ENCODE measurements around the gene HERC2.
"Not testable (repeated sequence)": the region's sequence is repeated elsewhere in the genome, so short reads cannot be mapped to it uniquely, and the experiment has no call there.

The HERC2 gene, protein sequence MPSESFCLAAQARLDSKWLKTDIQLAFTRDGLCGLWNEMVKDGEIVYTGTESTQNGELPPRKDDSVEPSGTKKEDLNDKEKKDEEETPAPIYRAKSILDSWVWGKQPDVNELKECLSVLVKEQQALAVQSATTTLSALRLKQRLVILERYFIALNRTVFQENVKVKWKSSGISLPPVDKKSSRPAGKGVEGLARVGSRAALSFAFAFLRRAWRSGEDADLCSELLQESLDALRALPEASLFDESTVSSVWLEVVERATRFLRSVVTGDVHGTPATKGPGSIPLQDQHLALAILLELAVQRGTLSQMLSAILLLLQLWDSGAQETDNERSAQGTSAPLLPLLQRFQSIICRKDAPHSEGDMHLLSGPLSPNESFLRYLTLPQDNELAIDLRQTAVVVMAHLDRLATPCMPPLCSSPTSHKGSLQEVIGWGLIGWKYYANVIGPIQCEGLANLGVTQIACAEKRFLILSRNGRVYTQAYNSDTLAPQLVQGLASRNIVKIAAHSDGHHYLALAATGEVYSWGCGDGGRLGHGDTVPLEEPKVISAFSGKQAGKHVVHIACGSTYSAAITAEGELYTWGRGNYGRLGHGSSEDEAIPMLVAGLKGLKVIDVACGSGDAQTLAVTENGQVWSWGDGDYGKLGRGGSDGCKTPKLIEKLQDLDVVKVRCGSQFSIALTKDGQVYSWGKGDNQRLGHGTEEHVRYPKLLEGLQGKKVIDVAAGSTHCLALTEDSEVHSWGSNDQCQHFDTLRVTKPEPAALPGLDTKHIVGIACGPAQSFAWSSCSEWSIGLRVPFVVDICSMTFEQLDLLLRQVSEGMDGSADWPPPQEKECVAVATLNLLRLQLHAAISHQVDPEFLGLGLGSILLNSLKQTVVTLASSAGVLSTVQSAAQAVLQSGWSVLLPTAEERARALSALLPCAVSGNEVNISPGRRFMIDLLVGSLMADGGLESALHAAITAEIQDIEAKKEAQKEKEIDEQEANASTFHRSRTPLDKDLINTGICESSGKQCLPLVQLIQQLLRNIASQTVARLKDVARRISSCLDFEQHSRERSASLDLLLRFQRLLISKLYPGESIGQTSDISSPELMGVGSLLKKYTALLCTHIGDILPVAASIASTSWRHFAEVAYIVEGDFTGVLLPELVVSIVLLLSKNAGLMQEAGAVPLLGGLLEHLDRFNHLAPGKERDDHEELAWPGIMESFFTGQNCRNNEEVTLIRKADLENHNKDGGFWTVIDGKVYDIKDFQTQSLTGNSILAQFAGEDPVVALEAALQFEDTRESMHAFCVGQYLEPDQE (N-terminal part only)

DNA sequence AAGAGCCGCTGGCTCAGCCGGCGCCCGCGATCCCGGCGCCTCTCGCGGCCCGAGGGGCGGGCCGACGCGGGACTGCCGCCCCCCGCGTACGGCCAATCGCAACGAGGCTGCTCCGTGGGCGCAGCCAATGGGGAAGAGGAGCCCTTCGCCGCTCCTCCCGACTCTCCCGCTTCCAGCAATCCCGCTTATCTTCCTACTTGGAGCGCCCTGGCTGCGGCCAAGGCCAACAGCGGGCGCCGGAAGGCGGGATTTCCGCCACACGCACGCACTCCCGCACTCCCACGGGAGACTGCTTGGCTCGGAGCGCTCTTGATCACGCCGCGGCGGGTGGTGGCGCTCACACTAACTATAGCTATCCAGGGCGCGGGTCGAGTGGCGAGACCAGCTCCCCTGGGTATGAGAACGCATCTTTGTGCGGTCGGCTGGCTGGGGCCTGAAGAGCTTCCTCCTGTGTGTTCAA lies at the start of gene HERC2:
Gene HERC2 (minus strand): TSS at position 51 of the 460 bp plus-strand sequence. CDS start 746 bp downstream, outside the sequence.
- DNase-seq, result not testable (repeated sequence)

DNA sequence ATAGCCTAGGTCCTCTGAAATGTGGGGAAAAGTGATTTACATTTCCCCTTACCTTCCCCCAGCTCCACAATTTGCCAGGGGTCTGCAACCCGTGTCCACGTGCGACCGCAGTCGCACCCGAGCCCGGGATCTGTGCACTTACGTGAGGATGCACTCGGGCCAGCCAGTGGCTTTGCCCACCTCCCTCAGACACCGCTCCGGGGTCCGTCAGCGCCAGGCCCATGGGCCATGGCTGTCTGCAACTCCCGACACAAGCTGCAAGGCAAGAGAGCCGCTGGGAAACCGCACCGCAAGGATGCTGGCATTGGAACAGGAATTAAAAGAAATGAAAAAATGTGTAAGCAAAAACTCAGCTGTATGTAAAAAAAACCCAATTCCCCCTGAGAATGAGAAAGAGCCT lies 43.5 kb upstream of the HERC2 start:
- DNase-seq, result not testable (repeated sequence)

DNA sequence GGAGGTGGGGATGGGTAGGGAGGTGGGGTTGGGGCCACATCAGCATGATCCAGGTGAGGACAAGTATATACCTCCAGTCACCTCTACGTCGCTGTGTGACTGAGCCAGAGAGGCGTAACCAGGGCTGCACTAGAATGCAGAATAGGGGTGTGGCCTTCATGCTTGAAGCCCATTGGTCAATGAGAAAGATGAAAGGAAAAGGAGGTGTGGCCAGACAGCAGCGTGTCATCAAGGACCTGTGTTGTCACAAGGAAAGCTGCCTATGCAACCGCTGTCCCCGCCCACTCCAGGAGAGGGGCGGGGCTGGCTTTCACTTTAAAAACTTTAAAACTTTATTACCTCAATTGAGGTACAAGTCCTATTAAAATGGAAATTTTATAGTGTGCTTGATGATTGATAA lies 36.0 kb upstream of the HERC2 start, which contains the start of gene GOLGA6L24:
Gene GOLGA6L24 (minus strand): TSS at position 101 of the 400 bp plus-strand sequence. CDS start 61 bp downstream, at position 40.
- not testable (repeated sequence) for DNase-seq

DNA sequence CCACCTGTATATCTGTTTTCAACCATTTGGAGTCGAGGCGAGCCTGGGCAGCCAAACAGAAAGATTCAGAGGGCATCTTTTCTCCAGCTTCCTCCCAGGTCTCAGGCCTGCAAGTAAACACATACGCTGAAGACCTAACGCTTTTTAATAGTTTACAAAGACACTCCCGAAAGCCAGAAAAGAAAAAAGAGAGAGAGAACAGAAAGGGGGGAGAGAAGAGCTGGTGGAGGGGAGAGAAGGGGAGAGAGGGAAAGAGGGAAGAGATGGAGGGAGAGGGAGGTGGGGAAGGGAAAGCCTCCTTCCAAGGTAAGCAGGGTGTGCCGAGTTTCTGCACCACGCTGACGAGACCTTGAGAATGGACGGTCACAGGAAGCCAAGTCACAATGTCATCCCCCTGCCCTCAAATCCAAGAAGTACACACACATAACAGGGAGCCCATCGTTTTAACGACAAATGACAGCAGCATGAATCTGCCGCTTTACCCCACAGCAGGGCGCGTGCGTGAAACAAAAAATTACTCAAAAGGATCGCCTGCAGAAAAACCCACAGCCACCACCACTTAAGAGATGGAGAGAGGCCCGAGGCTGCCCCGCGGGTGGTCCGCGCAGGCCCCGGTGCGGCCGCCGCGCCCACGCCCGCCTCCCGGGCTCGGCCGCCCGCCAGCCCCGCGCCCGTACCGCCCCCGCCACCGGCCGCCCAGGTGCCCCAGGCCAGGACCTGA lies 461 bp downstream of the HERC2 start:
- peak; percentile 10 to 16 for DNase-seq

DNA sequence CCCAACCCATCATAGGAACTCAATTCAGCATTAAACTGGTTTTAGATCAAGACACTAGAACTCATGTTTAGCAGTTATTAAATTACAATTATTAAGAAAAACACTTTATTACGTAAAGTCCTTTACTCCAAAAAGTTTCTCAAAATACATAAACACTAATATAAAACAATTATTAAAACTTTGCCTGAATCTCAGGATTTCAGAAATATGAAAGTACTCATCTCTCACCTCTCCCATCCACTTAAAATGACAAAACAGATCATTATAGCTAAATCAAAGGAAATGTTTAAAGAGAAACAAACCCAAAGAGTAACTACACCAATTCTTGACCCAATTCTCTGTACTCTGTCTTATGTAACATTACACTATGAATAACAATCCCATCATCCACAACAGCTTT lies 2.3 kb downstream of the HERC2 start:
- DNase-seq, result not testable (repeated sequence)

DNA sequence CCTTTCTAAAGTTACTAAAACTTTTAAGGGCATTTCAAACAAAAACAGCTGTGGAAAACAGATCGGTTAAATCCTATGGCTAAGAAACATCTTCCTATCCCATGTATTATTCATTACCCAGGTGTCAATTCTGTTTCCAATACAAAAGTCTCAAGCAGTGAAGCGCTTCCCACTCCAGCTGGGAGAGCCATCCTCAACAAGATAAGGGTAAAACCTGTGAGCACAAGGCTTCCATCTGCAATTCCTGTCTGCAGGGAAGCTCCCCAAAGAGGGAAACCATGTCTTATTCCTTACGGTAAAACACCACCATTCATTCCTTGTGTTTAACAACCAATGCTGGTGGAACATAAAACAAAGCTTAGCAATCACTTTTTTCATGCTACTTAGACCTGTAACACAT lies 3.2 kb downstream of the HERC2 start:
- not testable (repeated sequence) for DNase-seq

DNA sequence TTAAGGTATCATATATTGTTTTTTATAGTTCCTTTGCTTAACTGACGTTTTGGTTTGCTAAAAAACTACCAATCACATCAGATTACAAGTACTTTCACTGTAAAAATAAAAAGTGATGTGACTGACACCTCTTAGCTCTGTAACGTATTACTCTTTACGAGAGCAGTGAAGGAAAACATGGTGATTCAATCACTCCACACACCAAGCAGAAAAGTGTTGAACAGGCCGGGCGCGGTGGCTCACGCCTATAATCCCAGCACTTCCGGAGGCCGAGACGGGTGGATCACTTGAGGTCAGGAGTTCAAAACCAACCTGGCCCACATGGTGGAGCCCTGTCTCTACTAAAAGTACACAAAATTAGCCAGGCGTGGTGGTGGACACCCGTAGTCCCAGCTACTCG lies 3.9 kb downstream of the HERC2 start:
- not testable (repeated sequence) for DNase-seq

DNA sequence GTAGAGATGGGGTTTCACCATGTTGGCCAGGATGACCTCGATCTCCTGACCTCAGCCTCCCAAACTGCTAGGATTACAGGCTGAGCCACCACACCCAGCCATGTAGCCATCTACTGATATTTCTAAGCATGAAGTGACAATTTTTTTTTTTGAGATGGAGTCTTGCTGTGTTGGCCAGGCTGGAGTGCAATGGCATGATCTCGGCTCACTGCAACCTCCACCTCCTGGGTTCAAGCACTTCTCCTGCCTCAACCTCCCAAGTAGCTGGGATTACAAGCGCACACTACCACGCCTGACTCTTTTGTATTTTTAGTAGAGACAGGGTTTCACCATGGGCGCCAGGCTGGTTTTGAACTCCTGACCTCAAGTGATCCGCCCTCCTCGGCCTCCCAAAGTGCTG lies 5.0 kb downstream of the HERC2 start:
- DNase-seq, result not testable (repeated sequence)

DNA sequence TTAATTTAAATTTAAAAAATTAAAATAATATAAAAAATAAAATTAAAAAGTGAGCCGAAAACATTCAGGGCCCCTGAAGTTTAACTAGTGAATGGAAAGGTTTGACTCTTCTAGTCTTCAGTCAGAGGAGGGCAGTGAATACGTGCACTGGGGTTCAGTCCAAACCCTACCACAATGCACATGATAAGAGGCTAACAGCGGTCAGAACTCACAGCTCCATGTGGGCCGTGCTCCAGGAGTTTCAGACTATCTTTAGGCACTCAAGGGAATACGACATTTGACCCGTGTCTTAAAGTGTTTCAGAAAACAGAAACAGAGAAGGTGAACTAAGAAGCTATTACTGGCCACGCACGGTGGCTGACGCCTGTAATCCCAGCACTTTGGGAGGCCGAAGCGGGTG lies 11.5 kb downstream of the HERC2 start:
- DNase-seq, result not testable (repeated sequence)

DNA sequence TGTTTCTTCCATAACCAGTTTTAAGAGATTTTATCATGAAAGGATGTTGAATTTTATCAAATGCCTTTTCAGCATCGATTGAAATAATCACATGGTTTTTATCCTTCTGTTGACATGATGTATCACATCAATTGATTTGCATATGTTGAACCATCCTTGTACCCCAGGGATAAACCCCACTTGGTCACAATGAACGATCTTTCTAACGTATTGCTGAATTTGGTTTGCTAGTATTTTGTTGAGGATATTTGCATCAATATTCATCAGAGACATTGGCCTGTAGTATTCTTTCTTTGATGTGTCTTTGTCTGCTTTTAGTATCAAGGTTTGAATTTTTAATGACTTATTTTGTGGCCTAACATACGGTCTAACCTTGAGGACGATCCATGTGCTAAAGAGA lies 13.3 kb downstream of the HERC2 start:
- DNase-seq, result not testable (repeated sequence)

DNA sequence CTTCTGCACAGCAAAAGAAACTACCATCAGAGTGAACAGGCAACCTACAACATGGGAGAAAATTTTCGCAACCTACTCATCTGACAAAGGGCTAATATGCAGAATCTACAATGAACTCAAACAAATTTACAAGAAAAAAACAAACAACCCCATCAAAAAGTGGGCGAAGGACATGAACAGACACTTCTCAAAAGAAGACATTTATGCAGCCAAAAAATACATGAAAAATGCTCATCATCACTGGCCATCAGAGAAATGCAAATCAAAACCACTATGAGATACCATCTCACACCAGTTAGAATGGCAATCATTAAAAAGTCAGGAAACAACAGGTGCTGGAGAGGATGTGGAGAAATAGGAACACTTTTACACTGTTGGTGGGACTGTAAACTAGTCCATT lies 16.3 kb downstream of the HERC2 start:
- not testable (repeated sequence) for DNase-seq

DNA sequence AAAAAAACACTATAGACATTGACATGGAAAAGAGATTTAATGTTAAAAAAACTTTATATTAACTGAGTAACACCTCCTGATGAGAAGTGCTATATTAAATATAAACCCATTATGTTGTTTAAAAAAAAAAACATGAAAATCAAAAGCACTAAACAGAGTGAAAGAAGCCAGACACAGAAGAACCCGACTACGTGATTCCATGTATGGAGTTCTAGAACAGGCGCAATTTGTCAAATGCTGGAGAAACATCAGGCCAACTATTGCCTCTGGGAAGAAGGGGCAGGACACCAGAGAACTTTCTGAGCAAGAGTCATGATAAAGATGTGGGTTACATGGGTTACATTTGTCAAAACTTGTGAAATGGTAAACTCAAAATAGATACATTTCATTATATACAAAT lies 24.5 kb downstream of the HERC2 start:
- DNase-seq, result not testable (repeated sequence)

DNA sequence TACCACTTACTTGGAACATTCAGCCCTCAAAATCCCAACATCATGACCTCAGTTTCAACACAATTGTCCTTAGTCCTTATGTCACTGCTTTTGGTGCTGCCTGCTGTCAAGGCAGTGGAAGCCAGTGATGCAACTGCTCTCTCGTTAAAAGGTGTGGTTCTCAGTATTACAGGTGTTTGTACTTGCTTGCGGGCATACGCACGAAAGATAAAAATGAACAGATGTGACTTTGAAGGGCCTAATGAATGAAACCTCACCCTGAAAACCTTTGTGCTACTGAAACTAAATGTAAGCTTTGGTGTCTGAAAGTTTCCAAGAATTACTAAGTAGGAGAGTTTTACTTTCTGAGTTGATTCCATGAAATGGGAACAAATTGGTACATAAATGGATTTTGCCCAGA lies 25.2 kb downstream of the HERC2 start:
- not testable (repeated sequence) for DNase-seq

DNA sequence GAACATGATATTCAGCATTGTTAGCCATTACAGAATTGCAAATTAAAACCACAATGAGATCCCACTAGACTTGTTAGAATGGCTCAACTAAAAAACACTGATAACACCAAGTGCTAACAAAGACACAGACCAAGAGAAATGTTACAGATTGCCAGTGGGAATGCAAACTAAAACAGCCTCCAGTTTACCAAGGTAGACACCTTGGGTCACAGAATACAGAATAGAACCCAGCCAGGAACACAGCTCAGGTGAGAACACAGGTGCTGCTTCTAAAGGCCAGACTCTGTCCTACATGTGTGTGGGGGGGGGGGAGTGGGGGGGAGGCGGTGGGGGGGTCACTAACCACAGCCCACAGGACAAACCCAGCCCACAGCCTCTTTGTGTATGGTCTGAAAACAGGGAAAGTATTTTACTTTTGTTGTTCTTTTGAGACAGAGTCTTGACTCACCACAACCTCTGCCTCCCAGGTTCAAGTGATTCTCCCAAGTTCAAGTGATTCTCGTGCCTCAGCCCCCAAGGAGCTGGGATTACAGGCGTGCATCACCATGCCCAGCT lies 26.9 kb downstream of the HERC2 start:
- DNase-seq, result not testable (repeated sequence)

DNA sequence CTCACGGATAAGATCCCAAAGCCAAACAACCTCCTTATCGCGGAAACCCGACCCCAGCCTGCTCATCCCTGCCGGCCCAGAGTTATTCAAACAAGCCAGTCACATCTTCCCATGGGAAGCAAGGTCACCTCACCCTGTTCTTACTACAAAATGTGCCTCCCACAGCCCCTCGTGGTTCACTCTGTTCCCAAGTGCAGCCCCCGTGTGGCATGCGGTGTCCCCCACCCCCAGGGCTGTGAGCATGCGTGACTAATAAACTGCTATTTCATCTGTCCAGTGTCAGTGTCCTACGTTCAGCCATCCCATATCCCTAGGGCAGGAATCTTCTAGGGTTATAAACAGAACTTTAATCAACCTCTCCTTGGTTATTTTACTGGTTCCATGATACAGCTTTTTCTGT lies 27.4 kb downstream of the HERC2 start:
- not testable (repeated sequence) for DNase-seq

DNA sequence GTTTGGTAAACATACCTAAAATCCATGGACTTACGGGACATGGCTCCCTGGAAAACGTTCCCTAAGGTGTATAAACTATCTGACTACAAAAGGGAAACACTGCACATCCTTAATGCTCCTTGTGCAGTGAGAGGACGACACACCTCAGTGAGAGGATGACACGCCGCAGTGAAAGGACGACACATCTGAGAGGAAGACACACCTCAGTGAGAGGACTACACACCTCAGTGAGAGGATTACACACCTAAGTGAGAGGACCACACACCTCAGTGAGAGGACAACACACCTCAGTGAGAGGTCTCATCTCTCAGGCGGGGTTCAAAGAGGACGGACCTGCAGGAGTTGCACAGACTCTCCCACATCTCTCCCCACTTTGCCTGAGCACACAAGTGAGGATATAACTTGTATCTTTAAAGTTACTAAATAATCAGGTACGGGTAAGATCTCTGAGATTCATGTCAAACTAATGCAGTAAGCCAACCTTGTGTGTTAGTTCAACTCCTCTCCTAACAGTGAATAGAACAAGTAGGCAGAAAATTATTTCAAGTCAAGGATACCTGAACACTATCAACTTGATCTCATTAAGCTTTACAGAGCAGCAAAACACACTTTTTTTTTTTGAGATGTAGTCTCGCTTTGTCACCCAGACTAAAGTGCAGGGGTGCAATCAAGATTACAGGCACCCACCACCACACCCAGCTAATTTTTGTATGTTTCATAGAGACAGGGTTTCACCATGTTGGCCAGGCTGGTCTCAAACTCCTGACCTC lies 32.1 kb downstream of the HERC2 start:
- DNase-seq, result no peak

DNA sequence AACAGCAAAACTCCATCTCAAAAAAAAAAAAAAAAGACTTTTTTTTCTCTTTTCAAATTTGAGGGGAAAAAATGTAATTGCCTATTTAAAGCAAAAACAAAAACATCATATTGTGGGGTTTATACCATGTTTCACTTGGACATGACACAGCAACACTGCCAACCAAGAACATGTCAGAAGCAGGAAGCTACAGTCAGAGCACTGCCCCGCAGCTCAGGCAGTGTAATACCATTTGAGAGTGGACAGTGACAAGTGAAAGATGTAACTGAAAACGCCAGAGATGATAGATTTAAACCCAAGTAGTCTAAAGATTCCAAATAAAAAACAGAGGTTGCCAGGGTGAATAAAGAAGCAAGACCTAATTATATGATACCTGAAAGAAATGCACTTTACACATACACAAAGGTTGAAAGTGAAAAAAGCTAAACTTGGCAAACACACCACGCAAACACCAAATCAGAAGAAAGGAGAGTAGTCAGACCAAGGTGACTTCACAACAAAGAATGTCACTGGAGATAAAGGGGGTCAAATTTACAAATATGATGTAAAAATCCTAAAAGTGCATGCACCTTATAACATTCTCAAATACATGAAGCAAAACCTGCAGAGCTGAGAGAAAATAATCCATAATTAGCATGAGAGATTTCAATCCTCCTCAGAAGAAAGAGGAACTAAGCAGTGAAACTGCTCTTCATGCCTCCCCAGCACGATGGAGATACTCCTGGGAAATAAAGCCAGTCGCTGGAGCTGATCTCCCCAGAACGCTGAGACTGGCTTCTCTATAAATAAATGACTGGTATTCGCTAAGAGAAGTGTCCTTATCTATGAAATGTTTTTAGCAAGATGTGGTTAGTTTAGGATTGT lies 32.9 kb downstream of the HERC2 start:
- not testable (repeated sequence) for DNase-seq

DNA sequence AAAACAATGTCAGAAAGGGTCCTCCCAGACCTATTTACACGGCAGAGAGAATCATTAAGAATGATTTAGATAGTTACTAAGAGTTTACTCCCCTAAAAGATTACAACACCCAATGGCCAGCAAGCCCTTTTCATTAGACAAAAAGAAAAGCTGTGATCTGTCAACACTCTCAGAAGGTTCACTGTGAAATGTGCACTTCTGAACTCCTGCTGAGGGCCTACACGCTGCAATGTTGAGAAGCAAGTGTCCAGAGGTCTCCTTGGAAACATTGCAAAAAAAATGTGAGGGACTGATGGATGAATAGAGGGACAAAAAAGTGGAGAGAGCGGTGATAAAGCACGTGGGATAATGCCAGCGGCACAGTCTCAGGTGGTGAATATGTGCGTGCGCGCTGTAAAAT lies 35.3 kb downstream of the HERC2 start:
- DNase-seq, result not testable (repeated sequence)

DNA sequence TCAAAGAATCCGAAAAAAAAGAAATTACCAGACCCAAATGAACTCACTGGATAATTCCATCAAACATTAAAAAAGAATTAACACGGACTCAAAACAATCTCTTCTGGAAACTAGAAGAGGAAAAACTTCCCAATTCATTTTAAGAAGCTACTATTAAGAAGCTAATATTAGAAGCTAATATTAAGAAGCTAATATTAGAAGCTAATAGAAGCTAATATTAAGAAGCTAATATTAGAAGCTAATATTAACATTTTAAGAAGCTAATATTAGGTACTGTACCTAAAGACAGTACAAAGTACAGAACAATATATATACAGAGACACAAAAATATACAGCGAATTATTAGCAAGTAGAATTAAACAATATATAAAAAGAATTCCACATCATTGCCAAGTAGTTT lies 35.9 kb downstream of the HERC2 start:
- no peak for DNase-seq

DNA sequence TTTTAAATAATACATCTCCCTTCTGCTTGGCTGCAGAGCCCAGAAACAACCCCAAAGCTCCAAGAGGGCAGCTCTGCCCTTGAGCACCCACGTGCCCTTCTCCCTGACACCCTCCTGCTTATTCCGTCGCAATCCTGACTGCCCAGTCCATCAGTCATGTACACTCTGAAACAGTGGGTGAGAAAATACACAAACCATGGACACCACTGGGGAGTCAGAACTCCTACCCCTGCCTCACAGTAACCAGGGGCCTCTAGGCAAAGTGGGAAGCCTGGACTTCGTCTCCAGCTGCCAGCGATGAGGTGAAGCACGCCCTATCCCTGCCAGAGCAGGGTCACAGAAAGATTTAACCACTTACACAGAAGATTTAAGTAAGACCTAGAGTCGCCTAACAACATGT lies 40.1 kb downstream of the HERC2 start:
- no peak for DNase-seq
